Measurements from ENCODE around the gene CSRP1. TPM values are rescaled to one million over a fixed set of nuclear protein-coding genes. Genes with fewer than 3 reads are reported as not detected.

The CSRP1 gene
- total and polyA plus RNA-seq, 2 experiments from 2014 or later, result 5.8 to 29.9 TPM

GRCh38 chr1:201544710-201545109, 37.8 kb upstream of the CSRP1 start (continued):
- TF ChIP-seq, protein P1, sequence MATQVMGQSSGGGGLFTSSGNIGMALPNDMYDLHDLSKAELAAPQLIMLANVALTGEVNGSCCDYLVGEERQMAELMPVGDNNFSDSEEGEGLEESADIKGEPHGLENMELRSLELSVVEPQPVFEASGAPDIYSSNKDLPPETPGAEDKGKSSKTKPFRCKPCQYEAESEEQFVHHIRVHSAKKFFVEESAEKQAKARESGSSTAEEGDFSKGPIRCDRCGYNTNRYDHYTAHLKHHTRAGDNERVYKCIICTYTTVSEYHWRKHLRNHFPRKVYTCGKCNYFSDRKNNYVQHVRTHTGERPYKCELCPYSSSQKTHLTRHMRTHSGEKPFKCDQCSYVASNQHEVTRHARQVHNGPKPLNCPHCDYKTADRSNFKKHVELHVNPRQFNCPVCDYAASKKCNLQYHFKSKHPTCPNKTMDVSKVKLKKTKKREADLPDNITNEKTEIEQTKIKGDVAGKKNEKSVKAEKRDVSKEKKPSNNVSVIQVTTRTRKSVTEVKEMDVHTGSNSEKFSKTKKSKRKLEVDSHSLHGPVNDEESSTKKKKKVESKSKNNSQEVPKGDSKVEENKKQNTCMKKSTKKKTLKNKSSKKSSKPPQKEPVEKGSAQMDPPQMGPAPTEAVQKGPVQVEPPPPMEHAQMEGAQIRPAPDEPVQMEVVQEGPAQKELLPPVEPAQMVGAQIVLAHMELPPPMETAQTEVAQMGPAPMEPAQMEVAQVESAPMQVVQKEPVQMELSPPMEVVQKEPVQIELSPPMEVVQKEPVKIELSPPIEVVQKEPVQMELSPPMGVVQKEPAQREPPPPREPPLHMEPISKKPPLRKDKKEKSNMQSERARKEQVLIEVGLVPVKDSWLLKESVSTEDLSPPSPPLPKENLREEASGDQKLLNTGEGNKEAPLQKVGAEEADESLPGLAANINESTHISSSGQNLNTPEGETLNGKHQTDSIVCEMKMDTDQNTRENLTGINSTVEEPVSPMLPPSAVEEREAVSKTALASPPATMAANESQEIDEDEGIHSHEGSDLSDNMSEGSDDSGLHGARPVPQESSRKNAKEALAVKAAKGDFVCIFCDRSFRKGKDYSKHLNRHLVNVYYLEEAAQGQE (IDR thresholded peaks at IDR 0.05; ENCODE audit: unreplicated experiment), result no peak
- TF ChIP-seq JUNB (IDR thresholded peaks at IDR 0.05; ENCODE audit: unreplicated experiment) (no peak), ZNF331 (CRISPR knock-in tag; IDR thresholded peaks at IDR 0.05; ENCODE audit: low read depth) (no peak)

GRCh38 chr1:201543871-201544642, 37.1 kb upstream of the CSRP1 start:
- H3K4me1 Mint-ChIP-seq, result peaks cover 24% of the 10 kb centered on the region
- no peaks in the 10 kb centered on the region for H3K36me3 Mint-ChIP-seq (ENCODE audit: low read depth)
- Histone ChIP-seq H3F3A (replicated peaks; ENCODE audit: low read depth) (peaks cover 16% of the 10 kb centered on the region), H3K27ac (ENCODE audit: low read depth) (no peak overlapping the region), H3K4me2 (no peak overlapping the region), H3K9me2 (ENCODE audit: insufficient read depth) (no peaks in the 10 kb centered on the region), H4K20me1 (replicated peaks; ENCODE audit: insufficient read depth) (no peaks in the 10 kb centered on the region), H3K27me3 (ENCODE audit: insufficient read depth) (peaks cover 37% of the 10 kb centered on the region), H2AFZ (peak overlapping the region; percentile 45; the same call in 1 of the 2 replicates), H3K36me3 (ENCODE audit: insufficient read depth) (no peaks in the 10 kb centered on the region), H3K4me1 (ENCODE audit: insufficient read depth) (peaks cover 12% of the 10 kb centered on the region), H3K79me2 (replicated peaks; ENCODE audit: insufficient read depth) (no peaks in the 10 kb centered on the region), H3K4me3 (no peak overlapping the region)
- no peak overlapping the region for H3K4me3 Mint-ChIP-seq
- ATAC-seq (no peak), DNase-seq (ENCODE audit: low spot score) (no peak)
- TF ChIP-seq STAT1 (IDR thresholded peaks at IDR 0.05; ENCODE audit: unreplicated experiment), result no peak
- no peak overlapping the region for H3K27ac Mint-ChIP-seq
- H3K27me3 Mint-ChIP-seq (ENCODE audit: insufficient read depth, low read depth, poor library complexity), result peaks cover 21% of the 10 kb centered on the region
- no peaks in the 10 kb centered on the region for H3K9me3 Mint-ChIP-seq

DNA sequence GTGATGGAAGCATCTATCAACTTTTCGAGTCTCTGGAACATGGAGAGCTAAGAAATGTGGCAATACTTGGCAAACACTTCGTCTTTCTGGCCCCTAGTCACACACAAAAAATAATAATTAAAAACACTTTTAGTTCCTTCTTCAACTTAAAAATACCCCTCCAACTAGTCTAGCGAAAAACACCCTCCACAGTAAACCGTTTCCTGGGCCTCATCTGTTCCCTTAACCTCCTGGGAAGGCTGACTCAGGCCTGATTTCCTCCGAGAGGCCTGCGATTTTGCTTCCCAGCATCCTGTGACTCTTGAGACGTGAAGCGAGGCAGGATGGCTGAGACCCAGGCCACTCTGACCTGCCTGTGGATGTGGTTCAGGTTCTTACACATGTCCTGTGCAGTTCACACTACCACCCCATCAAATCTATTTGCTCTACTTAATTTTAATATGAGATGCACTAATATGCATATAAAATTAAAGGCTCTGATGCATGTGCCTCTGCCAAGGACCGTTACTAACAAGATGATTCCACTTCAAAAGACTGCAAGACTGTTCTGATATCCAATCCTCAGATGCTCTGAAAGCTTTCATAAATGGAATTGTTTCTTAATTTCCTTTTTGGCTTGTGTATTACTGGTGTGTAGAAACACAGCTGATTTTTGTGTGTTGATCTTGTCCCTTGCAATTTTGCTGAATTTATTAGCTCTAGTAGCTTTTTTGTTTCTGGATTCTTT, 35.5 kb upstream of the CSRP1 start:
- peaks cover 30% of the 10 kb centered on the region for H3K4me1 Mint-ChIP-seq
- Histone ChIP-seq H3K4me3 (no peak overlapping the region), H3K79me2 (replicated peaks; ENCODE audit: insufficient read depth) (no peaks in the 10 kb centered on the region), H3K27ac (ENCODE audit: low read depth) (no peak overlapping the region), H4K20me1 (replicated peaks; ENCODE audit: insufficient read depth) (no peaks in the 10 kb centered on the region), H3K9me2 (ENCODE audit: insufficient read depth) (no peaks in the 10 kb centered on the region), H2AFZ (no peak overlapping the region), H3K27me3 (ENCODE audit: insufficient read depth) (peaks cover 52% of the 10 kb centered on the region), H3K36me3 (ENCODE audit: insufficient read depth) (no peaks in the 10 kb centered on the region), H3K4me1 (ENCODE audit: insufficient read depth) (peaks cover 22% of the 10 kb centered on the region), H3K4me2 (no peak overlapping the region), H3F3A (replicated peaks; ENCODE audit: low read depth) (peaks cover 16% of the 10 kb centered on the region)
- H3K27me3 Mint-ChIP-seq (ENCODE audit: insufficient read depth, low read depth, poor library complexity), result peaks cover 31% of the 10 kb centered on the region
- DNase-seq (ENCODE audit: low spot score) (no peak), ATAC-seq (no peak)
- no peaks in the 10 kb centered on the region for H3K9me3 Mint-ChIP-seq
- H3K36me3 Mint-ChIP-seq (ENCODE audit: low read depth), result no peaks in the 10 kb centered on the region
- no peak overlapping the region for H3K4me3 Mint-ChIP-seq
- TF ChIP-seq NANOG (IDR thresholded peaks at IDR 0.05; ENCODE audit: borderline replicate concordance), result no peak
- TF ChIP-seq STAT1 (IDR thresholded peaks at IDR 0.05; ENCODE audit: unreplicated experiment), result no peak
- TF ChIP-seq, protein P1 (IDR thresholded peaks at IDR 0.05; ENCODE audit: unreplicated experiment), result no peak
- TF ChIP-seq, protein P2, sequence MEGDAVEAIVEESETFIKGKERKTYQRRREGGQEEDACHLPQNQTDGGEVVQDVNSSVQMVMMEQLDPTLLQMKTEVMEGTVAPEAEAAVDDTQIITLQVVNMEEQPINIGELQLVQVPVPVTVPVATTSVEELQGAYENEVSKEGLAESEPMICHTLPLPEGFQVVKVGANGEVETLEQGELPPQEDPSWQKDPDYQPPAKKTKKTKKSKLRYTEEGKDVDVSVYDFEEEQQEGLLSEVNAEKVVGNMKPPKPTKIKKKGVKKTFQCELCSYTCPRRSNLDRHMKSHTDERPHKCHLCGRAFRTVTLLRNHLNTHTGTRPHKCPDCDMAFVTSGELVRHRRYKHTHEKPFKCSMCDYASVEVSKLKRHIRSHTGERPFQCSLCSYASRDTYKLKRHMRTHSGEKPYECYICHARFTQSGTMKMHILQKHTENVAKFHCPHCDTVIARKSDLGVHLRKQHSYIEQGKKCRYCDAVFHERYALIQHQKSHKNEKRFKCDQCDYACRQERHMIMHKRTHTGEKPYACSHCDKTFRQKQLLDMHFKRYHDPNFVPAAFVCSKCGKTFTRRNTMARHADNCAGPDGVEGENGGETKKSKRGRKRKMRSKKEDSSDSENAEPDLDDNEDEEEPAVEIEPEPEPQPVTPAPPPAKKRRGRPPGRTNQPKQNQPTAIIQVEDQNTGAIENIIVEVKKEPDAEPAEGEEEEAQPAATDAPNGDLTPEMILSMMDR (conservative IDR thresholded peaks at IDR 0.05; ENCODE audit: low read depth in 2 of 2), result no peak
- no peak for TF ChIP-seq ETS1 (IDR thresholded peaks at IDR 0.05)
- no peak for TF ChIP-seq POLR2AphosphoS5 (IDR thresholded peaks at IDR 0.05; ENCODE audit: low read depth)
- no peak for TF ChIP-seq JUNB (IDR thresholded peaks at IDR 0.05; ENCODE audit: unreplicated experiment)
- no peak for TF ChIP-seq EZH2 (IDR thresholded peaks at IDR 0.05; ENCODE audit: low read depth, unreplicated experiment)
- TF ChIP-seq ZNF114 (CRISPR knock-in tag; IDR thresholded peaks at IDR 0.05), result no peak
- H3K27ac Mint-ChIP-seq, result no peak overlapping the region
